Pancreas (tissue), 10 donors: ENCODE data around the gene PPP1R1B. TPM values are rescaled to one million over a fixed set of nuclear protein-coding genes. Genes with fewer than 3 reads are reported as not detected.

Experiments
- ATAC-seq, 4 donors: fragments of 200-7000 bp; cut with Tn5 transposase; one replicate each; pipeline versions ENCODE4 v1.8.0 to v1.9.1; 2020; ENCODE audit warnings: mild to moderate bottlenecking in 4 of 4, moderate library complexity in 4 of 4
- DNase-seq, 6 donors: peaks; one replicate each; pipeline ENCODE4 v3.0.0-alpha.2; 2020
- FAIRE-seq: peaks from 2 replicates; lab custom pipeline; 2012; peaks lifted over from hg19 to GRCh38; lab: Jason Lieb, UNC
- H3K27ac ChIP-seq, 4 donors: fragments of 200-600 bp; sonication (generic); 1 replicate in 3 of 4; 2 replicates in 1 of 4; pipeline versions ENCODE4 v1.5.0 to v1.8.0; 2020
- H3K27me3 ChIP-seq, 4 donors: fragments of 200-600 bp; one replicate each; pipeline ENCODE4 v1.8.0; 2021
- H3K36me3 ChIP-seq, 3 donors: fragments of 200-600 bp; sonication (generic) in 1 of 3; one replicate each; pipeline versions ENCODE4 v1.5.0 to v1.8.0; 2020 to 2021
- H3K4me1 ChIP-seq, 3 donors: fragments of 200-600 bp; one replicate each; pipeline ENCODE4 v1.8.0; 2021
- H3K4me3 ChIP-seq, 4 donors: fragments of 200-600 bp; sonication (generic) in 2 of 4; one replicate each; pipeline versions ENCODE4 v1.5.0 to v1.8.0; 2020 to 2021
- H3K9me3 ChIP-seq, 4 donors: fragments of 200-600 bp; one replicate each; pipeline ENCODE4 v1.8.0; 2021
- CTCF ChIP-seq, 4 donors: fragments of 200-600 bp; sonication (generic) in 3 of 4; IDR thresholded peaks; one replicate each; pipeline versions ENCODE4 v1.5.0 to v1.8.0; 2021; ENCODE audit warnings: antibody characterized with exemption in 4 of 4
- WGBS, 2 donors: extraction: QIAGEN DNeasy Blood & Tissue Kit; methylation state at CpG; one replicate each; pipeline ENCODE4 v1.1.7; 2013; 5-methylcytosine and 5-hydroxymethylcytosine counted together
- intact Hi-C, 3 donors: fragments of 100-400 bp; cut with DNase I; formaldehyde crosslinking; loops; one replicate each; pipeline versions ENCODE4 v1.11.1 to v1.14.2; 2022
- polyA plus RNA-seq, 2 donors: library from polyadenylated mRNA; stranded (reverse); fragments of 200-250 nt; gene quantifications; one replicate each; pipeline ENCODE4 v1.2.3, GENCODE V29; 2013
- total RNA-seq, 6 donors: library from RNA; stranded (reverse); fragmentation: NEBNext Ultra II Directional in 4 of 6; extraction: Animal tissue kit (Norgen Biotek cat#: 25700) in 4 of 6; gene quantifications; one replicate each; pipeline versions ENCODE4 v1.2.1 to v1.2.4, GENCODE V29; 2021 to 2023
- donor health status: healthy with polysubstance abuse.
- donor health status: DM: no; HTN: no; CAD: no; lungs with moderate emphysema.
- donor health status: DM: no; HTN: no; CAD: no.
- donor health status: control.
- donor health status: control.
- donor health status: Bipolar disorder and iron deficiency.
- donor health status: DM: yes; HTN: yes; CAD: no.
- donor health status: DM: no; HTN: no; CAD: no.
- donor health status: DM: no; HTN: no; CAD: no.
- donor health status: DM: yes; HTN: yes; CAD: no.

Gene PPP1R1B
- total and polyA plus RNA-seq, 8 donors, result 42.8 to 201 (median 63.5) TPM

GRCh38 chr17:39629898-39630297 is 3.1 kb downstream of the PPP1R1B start:
- FAIRE-seq (no peak), DNase-seq (peak in 1 of 6 donors; percentile 22), ATAC-seq (no peak)
- TF ChIP-seq CTCF (IDR thresholded peaks at IDR 0.05), result no peak
- Histone ChIP-seq H3K36me3 (no peaks in the 10 kb centered on the region), H3K27ac (peak overlapping the region in 3 of 4 donors; percentile 33 to 84 (median 72)), H3K4me3 (peak overlapping the region in 2 of 4 donors; percentile 31 to 42), H3K9me3 (no peaks in the 10 kb centered on the region), H3K27me3 (no peaks in the 10 kb centered on the region), H3K4me1 (peaks cover 0 to 3% (median 0%) of the 10 kb centered on the region in 3 donors)
- 51% methylated on average over 12 of the region's 12 CpGs for WGBS, 2 donors
- intact Hi-C loops, result no loop called here

GRCh38 chr17:39631403-39631802 is 4.7 kb downstream of the PPP1R1B start:
- no peak for TF ChIP-seq CTCF (IDR thresholded peaks at IDR 0.05)
- H3K27ac ChIP-seq, result peak overlapping the region; percentile 70 to 84 (median 73)
- no peaks in the 10 kb centered on the region for H3K27me3 ChIP-seq
- H3K9me3 ChIP-seq, result no peaks in the 10 kb centered on the region
- no peak overlapping the region for H3K4me3 ChIP-seq
- H3K4me1 ChIP-seq, result peaks cover 4 to 9% (median 4%) of the 10 kb centered on the region in 3 donors
- DNase-seq (peak in 2 of 6 donors; percentile 55 to 62), ATAC-seq (peak; percentile 38 to 67 (median 58)), FAIRE-seq (no peak)
- H3K36me3 ChIP-seq, result no peaks in the 10 kb centered on the region
- intact Hi-C loops, result no loop called here
- WGBS, 2 donors, result 11% methylated on average over 6 of the region's 6 CpGs

GRCh38 chr17:39632153-39632941 is 5.6 kb downstream of the PPP1R1B start:
- DNase-seq, result peak in 5 of 6 donors; percentile 65 to 88 (median 78)

GRCh38 chr17:39633570-39634183 is 6.9 kb downstream of the PPP1R1B start:
- no peaks in the 10 kb centered on the region for H3K36me3 ChIP-seq
- DNase-seq (no peak), ATAC-seq (no peak), FAIRE-seq (no peak)
- peak overlapping the region in 3 of 4 donors; percentile 28 to 72 (median 41) for H3K27ac ChIP-seq
- H3K4me1 ChIP-seq, result peaks cover 6 to 24% (median 14%) of the 10 kb centered on the region in 3 donors
- no peak for TF ChIP-seq CTCF (IDR thresholded peaks at IDR 0.05)
- no peak overlapping the region for H3K4me3 ChIP-seq
- WGBS, 2 donors, result 50 to 59% methylated on average over 8 of the region's 8 CpGs
- intact Hi-C loops, result no loop called here
- no peaks in the 10 kb centered on the region for H3K27me3 ChIP-seq
- no peaks in the 10 kb centered on the region for H3K9me3 ChIP-seq

More at GRCh38 chr17:39632153-39632941, 5.6 kb downstream of the PPP1R1B start:
- FAIRE-seq (no peak), ATAC-seq (peak; percentile 38 to 60 (median 51))
- H3K27me3 ChIP-seq, result no peaks in the 10 kb centered on the region
- peak overlapping the region; percentile 70 to 84 (median 73) for H3K27ac ChIP-seq
- H3K4me3 ChIP-seq, result peak overlapping the region in 2 of 4 donors; percentile 9
- no peaks in the 10 kb centered on the region for H3K36me3 ChIP-seq
- intact Hi-C loops, result no loop called here
- H3K9me3 ChIP-seq, result no peaks in the 10 kb centered on the region
- WGBS, 2 donors, result 29 to 43% methylated on average over 13 of the region's 13 CpGs
- no peak for TF ChIP-seq CTCF (IDR thresholded peaks at IDR 0.05)
- H3K4me1 ChIP-seq, result peaks cover 4 to 12% (median 6%) of the 10 kb centered on the region in 3 donors
